K562 (cell line): ENCODE results near the gene ACCSL. TPM values are rescaled to one million over a fixed set of nuclear protein-coding genes. Genes with fewer than 3 reads are reported as not detected.

Source experiments
- DPF2 ChIP-seq: fragments of 450-650 bp; IDR thresholded peaks from 2 replicates; pipeline ENCODE4 v1.6.1; 2016
- GATAD2B ChIP-seq: fragments of 450-650 bp; IDR thresholded peaks from 2 replicates; pipeline ENCODE4 v1.6.1; 2017; ENCODE audit warnings: mild to moderate bottlenecking, borderline replicate concordance
- GTF2F1 ChIP-seq: IDR thresholded peaks from 2 replicates; pipeline ENCODE4 v1.6.1; 2011; ENCODE audit warnings: low read depth, low read length, improper control_type of control experiment
- HLTF ChIP-seq: fragments of 450-650 bp; IDR thresholded peaks from 2 replicates; pipeline ENCODE4 v1.6.1; 2016
- ILF3 ChIP-seq: fragments of 450-650 bp; IDR thresholded peaks from 2 replicates; pipeline ENCODE4 v1.6.1; 2018; ENCODE audit warnings: antibody characterized with exemption, mild to moderate bottlenecking, moderate library complexity, borderline replicate concordance
- IRF2 ChIP-seq: sonication (generic); formaldehyde crosslinking; IDR thresholded peaks from 2 replicates; pipeline ENCODE4 v1.8.1; 2022; ENCODE audit warnings: mild to moderate bottlenecking, missing genetic modification reagents
- NFRKB ChIP-seq: fragments of 450-650 bp; IDR thresholded peaks from 2 replicates; pipeline ENCODE4 v1.6.1; 2016; ENCODE audit warnings: low read depth
- PTRF ChIP-seq: fragments of 450-650 bp; IDR thresholded peaks from 2 replicates; pipeline ENCODE4 v1.6.1; 2016; ENCODE audit warnings: mild to moderate bottlenecking, missing genetic modification characterization, missing compliant biosample characterization
- RB1 ChIP-seq: fragments of 450-650 bp; IDR thresholded peaks from 2 replicates; pipeline ENCODE4 v1.6.1; 2017; ENCODE audit warnings: low read depth, mild to moderate bottlenecking
- TAL1 ChIP-seq: fragments of 450-650 bp; IDR thresholded peaks from 2 replicates; pipeline ENCODE4 v1.6.1; 2016; ENCODE audit warnings: mild to moderate bottlenecking
- YY1 ChIP-seq, 3 experiments: IDR thresholded peaks; 2 replicates each; pipeline ENCODE4 v1.6.1; 2011; ENCODE audit warnings: low read length in 2 of 3, mild to moderate bottlenecking in 2 of 3, moderate library complexity in 2 of 3, borderline replicate concordance in 1 of 3, control low read depth in 1 of 3, low read depth in 1 of 3; ENCODE audit not compliant: insufficient read depth in 3 of 3, insufficient replicate concordance in 2 of 3, control insufficient read depth in 1 of 3, insufficient read length in 1 of 3; ENCODE audit errors: extremely low read depth in 1 of 3
- ZKSCAN8 ChIP-seq: fragments of 200-800 bp; sonication (Bioruptor generic); IDR thresholded peaks from 2 replicates; pipeline ENCODE4 v1.6.1; 2016; ENCODE audit warnings: missing genetic modification characterization, missing compliant biosample characterization
- ZNF165 ChIP-seq: fragments of 250-450 bp; sonication (Bioruptor Pico); IDR thresholded peaks from 2 replicates; pipeline ENCODE4 v1.4.0; 2020; ENCODE audit warnings: borderline replicate concordance
- ZNF3 ChIP-seq: fragments of 250-450 bp; sonication (Bioruptor Pico); IDR thresholded peaks from 2 replicates; pipeline ENCODE4 v1.5.0; 2021; ENCODE audit warnings: mild to moderate bottlenecking, moderate library complexity
- polyA plus RNA-seq, 8 experiments: library from polyadenylated mRNA; depleted of rRNA in 4 of 8; stranded (reverse) in 5 of 8; unstranded in 3 of 8; fragments of >200 nt; fragmentation: Nextera tagmentation in 2 of 8; fragmentation: Illumina TruSeq in 1 of 8; extraction: Ambion mirVana in 2 of 8; extraction: Trizol in 1 of 8; gene quantifications; 2 replicates each; pipeline versions ENCODE4 v1.2.1 to v1.2.3, GENCODE V29; 2011 to 2014; ENCODE audit warnings: inconsistent platforms in 1 of 8, missing spikeins in 1 of 8
- total RNA-seq, 7 experiments: library from RNA; depleted of rRNA in 6 of 7; stranded (reverse); fragments of >200 nt in 6 of 7; fragmentation: Illumina TruSeq in 2 of 7; extraction: Trizol in 2 of 7; gene quantifications; 2 replicates each; pipeline versions ENCODE4 v1.2.1 to v1.2.3, GENCODE V29; 2011 to 2021; ENCODE audit warnings: low replicate concordance in 1 of 7
- TF ChIP-seq, protein P1 (sequence below): sonication (generic); formaldehyde crosslinking; IDR thresholded peaks from 2 replicates; pipeline ENCODE4 v1.8.0; 2022; ENCODE audit warnings: mild to moderate bottlenecking, missing genetic modification reagents
- TF ChIP-seq, protein P2 (sequence below): IDR thresholded peaks from 2 replicates; pipeline ENCODE4 v1.6.1; 2011; ENCODE audit warnings: borderline replicate concordance, low read depth, mild to moderate bottlenecking, moderate library complexity, low read length; ENCODE audit not compliant: insufficient read depth, poor library complexity, severe bottlenecking
- TF ChIP-seq, protein P3 (sequence below): sonication (generic); formaldehyde crosslinking; IDR thresholded peaks from 2 replicates; pipeline ENCODE4 v1.8.1; 2022; ENCODE audit warnings: missing genetic modification reagents
- TF ChIP-seq, protein P4 (sequence below), 2 experiments: fragments of 450-650 bp in 1 of 2; sonication (generic) in 1 of 2; formaldehyde crosslinking in 1 of 2; IDR thresholded peaks in 1 of 2; conservative IDR thresholded peaks in 1 of 2; 2 replicates each; pipeline versions ENCODE4 v1.6.1 to v1.8.1; 2016 to 2023; ENCODE audit warnings: mild to moderate bottlenecking in 2 of 2, moderate library complexity in 2 of 2, inconsistent platforms in 1 of 2, missing genetic modification reagents in 1 of 2
- TF ChIP-seq, protein P5 (sequence below): sonication (generic); formaldehyde crosslinking; IDR thresholded peaks from 2 replicates; pipeline ENCODE4 v1.8.0; 2022; ENCODE audit warnings: mild to moderate bottlenecking, missing genetic modification reagents, borderline replicate concordance

ACCSL gene
- total and polyA plus RNA-seq, 9 of the 15 experiments (the other 6 are each of a cell fraction or from before 2014, with no cell fraction given): not detected

DNA sequence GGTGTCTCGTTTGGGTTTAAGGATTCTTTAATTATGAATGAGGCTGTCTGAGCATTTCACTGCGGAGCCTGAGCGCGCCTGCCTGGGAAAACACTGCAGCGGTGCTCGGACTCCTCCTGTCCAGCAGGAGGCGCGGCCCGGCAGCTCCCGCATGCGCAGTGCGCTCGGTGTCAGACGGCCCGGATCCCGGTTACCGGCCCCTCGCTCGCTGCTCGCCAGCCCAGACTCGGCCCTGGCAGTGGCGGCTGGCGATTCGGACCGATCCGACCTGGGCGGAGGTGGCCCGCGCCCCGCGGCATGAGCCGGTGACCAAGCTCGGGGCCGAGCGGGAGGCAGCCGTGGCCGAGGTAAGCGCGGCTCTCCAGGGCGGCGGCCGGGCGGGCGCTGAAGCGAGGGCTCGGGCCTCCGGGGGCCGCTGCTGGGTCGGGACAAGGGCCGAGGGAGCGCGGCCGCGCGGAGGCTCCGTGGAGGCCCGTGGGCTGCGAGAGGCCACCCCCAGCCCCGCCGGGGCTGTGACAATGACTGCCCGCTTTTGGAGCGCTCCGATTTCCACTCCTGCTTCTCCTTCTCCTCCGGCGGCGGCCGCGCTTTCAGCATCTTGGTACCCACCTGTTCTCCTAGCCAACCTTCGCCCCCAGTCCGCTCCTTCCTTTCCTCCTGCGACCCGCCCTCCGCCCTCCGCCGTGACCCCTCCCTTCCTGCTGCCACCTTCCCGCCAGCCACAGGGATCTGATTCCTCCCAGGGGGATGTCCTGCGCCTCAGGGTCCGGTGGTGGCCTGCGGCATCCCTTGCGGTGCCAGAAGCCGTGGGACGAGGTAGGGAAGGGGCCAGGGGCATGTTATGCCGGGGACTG lies 48.0 kb downstream of the ACCSL start, which contains the start of gene EXT2 (continued):
- TF ChIP-seq GTF2F1 (no peak), TAL1 (no peak), PTRF (tag) (no peak), ZNF165 (CRISPR knock-in tag) (no peak), YY1 (IDR thresholded peaks at IDR 0.05; ENCODE audit: borderline replicate concordance in 1 of 3, control insufficient read depth in 1 of 3, extremely low read depth in 1 of 3, insufficient read depth in 3 of 3, insufficient read length in 1 of 3, insufficient replicate concordance in 2 of 3, low read depth in 1 of 3, low read length in 2 of 3) (peak in 1 of 3 experiments; percentile 21), DPF2 (no peak), HLTF (no peak), ZKSCAN8 (CRISPR knock-in tag) (no peak), IRF2 (CRISPR knock-in tag) (no peak), ZNF3 (CRISPR knock-in tag) (no peak), RB1 (peak; percentile 83), NFRKB (no peak), ILF3 (peak; percentile 87; the same call in 1 of the 2 replicates), GATAD2B (0 out of 2 replicates have a peak, but pooled peaks have one; percentile 41)
- TF ChIP-seq, protein P1, sequence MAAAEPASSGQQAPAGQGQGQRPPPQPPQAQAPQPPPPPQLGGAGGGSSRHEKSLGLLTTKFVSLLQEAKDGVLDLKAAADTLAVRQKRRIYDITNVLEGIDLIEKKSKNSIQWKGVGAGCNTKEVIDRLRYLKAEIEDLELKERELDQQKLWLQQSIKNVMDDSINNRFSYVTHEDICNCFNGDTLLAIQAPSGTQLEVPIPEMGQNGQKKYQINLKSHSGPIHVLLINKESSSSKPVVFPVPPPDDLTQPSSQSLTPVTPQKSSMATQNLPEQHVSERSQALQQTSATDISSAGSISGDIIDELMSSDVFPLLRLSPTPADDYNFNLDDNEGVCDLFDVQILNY (CRISPR knock-in tag): no peak
- TF ChIP-seq, protein P2, sequence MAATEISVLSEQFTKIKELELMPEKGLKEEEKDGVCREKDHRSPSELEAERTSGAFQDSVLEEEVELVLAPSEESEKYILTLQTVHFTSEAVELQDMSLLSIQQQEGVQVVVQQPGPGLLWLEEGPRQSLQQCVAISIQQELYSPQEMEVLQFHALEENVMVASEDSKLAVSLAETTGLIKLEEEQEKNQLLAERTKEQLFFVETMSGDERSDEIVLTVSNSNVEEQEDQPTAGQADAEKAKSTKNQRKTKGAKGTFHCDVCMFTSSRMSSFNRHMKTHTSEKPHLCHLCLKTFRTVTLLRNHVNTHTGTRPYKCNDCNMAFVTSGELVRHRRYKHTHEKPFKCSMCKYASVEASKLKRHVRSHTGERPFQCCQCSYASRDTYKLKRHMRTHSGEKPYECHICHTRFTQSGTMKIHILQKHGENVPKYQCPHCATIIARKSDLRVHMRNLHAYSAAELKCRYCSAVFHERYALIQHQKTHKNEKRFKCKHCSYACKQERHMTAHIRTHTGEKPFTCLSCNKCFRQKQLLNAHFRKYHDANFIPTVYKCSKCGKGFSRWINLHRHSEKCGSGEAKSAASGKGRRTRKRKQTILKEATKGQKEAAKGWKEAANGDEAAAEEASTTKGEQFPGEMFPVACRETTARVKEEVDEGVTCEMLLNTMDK: peak; percentile 96
- TF ChIP-seq, protein P3, sequence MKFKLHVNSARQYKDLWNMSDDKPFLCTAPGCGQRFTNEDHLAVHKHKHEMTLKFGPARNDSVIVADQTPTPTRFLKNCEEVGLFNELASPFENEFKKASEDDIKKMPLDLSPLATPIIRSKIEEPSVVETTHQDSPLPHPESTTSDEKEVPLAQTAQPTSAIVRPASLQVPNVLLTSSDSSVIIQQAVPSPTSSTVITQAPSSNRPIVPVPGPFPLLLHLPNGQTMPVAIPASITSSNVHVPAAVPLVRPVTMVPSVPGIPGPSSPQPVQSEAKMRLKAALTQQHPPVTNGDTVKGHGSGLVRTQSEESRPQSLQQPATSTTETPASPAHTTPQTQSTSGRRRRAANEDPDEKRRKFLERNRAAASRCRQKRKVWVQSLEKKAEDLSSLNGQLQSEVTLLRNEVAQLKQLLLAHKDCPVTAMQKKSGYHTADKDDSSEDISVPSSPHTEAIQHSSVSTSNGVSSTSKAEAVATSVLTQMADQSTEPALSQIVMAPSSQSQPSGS (CRISPR knock-in tag): no peak
- TF ChIP-seq, protein P4, sequence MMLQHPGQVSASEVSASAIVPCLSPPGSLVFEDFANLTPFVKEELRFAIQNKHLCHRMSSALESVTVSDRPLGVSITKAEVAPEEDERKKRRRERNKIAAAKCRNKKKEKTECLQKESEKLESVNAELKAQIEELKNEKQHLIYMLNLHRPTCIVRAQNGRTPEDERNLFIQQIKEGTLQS (IDR thresholded peaks at IDR 0.05): no peak
- TF ChIP-seq, protein P4 (CRISPR knock-in tag; conservative IDR thresholded peaks at IDR 0.05): no peak
- TF ChIP-seq, protein P5, sequence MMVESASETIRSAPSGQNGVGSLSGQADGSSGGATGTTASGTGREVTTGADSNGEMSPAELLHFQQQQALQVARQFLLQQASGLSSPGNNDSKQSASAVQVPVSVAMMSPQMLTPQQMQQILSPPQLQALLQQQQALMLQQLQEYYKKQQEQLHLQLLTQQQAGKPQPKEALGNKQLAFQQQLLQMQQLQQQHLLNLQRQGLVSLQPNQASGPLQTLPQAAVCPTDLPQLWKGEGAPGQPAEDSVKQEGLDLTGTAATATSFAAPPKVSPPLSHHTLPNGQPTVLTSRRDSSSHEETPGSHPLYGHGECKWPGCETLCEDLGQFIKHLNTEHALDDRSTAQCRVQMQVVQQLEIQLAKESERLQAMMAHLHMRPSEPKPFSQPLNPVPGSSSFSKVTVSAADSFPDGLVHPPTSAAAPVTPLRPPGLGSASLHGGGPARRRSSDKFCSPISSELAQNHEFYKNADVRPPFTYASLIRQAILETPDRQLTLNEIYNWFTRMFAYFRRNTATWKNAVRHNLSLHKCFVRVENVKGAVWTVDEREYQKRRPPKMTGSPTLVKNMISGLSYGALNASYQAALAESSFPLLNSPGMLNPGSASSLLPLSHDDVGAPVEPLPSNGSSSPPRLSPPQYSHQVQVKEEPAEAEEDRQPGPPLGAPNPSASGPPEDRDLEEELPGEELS (CRISPR knock-in tag): no peak
